Ishikawa (cell line): Measurements from ENCODE around the gene DENR.

Source experiments
- CEBPB ChIP-seq: IDR thresholded peaks from 2 replicates; pipeline ENCODE4 v1.6.1; 2012
- CREB1 ChIP-seq: IDR thresholded peaks from 2 replicates; pipeline ENCODE4 v1.6.1; 2012; ENCODE audit warnings: low read depth
- EGR1 ChIP-seq: IDR thresholded peaks from 2 replicates; pipeline ENCODE4 v1.6.1; 2012
- EP300 ChIP-seq: IDR thresholded peaks from 2 replicates; pipeline ENCODE4 v1.6.1; 2012; ENCODE audit warnings: borderline replicate concordance
- FOXM1 ChIP-seq: IDR thresholded peaks from 2 replicates; pipeline ENCODE4 v1.6.1; 2012; ENCODE audit warnings: low read depth, borderline replicate concordance
- MAX ChIP-seq: IDR thresholded peaks from 2 replicates; pipeline ENCODE4 v1.6.1; 2012
- NFIC ChIP-seq: IDR thresholded peaks from 2 replicates; pipeline ENCODE4 v1.6.1; 2012
- RAD21 ChIP-seq: IDR thresholded peaks from 2 replicates; pipeline ENCODE4 v1.6.1; 2012; ENCODE audit warnings: low read depth
- REST ChIP-seq: IDR thresholded peaks from 2 replicates; pipeline ENCODE4 v1.6.1; 2012; ENCODE audit warnings: low read depth, mild to moderate bottlenecking
- TAF1 ChIP-seq: IDR thresholded peaks from 2 replicates; pipeline ENCODE4 v1.6.1; 2012; ENCODE audit warnings: low read depth, mild to moderate bottlenecking
- TCF12 ChIP-seq: IDR thresholded peaks from 2 replicates; pipeline ENCODE4 v1.6.1; 2012; ENCODE audit warnings: low read depth
- TEAD4 ChIP-seq: IDR thresholded peaks from 2 replicates; pipeline ENCODE4 v1.6.1; 2012
- YY1 ChIP-seq: IDR thresholded peaks from 2 replicates; pipeline ENCODE4 v1.6.1; 2012; ENCODE audit warnings: low read depth
- ZBTB7A ChIP-seq: IDR thresholded peaks from 2 replicates; pipeline ENCODE4 v1.6.1; 2012; ENCODE audit warnings: low read depth
- TF ChIP-seq, protein P1 (sequence below): IDR thresholded peaks from 2 replicates; pipeline ENCODE4 v1.6.1; 2012

DENR gene

DNA sequence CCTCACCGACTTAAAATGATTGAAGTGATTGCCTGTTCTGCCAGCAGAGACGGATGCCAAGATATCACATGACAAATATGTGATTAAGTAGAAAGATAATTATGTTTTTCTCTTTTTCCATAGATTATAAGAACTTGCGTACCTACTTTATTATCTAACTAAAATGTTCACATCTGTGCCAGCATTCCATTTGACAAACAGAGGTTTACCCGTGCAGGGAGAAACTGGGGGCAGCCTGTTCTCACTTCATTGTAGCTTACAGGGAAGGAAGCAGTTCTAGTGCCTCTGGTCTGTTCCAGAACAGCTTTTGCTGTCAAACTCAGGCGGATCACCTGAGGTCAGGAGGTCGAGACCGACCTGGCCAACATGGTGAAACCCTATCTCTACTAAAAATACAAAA, 51.3 kb downstream of the DENR start:
- TF ChIP-seq TCF12 = no peak
- no peak for TF ChIP-seq EP300
- TF ChIP-seq CEBPB = no peak
- no peak for TF ChIP-seq TAF1
- TF ChIP-seq, protein P1, sequence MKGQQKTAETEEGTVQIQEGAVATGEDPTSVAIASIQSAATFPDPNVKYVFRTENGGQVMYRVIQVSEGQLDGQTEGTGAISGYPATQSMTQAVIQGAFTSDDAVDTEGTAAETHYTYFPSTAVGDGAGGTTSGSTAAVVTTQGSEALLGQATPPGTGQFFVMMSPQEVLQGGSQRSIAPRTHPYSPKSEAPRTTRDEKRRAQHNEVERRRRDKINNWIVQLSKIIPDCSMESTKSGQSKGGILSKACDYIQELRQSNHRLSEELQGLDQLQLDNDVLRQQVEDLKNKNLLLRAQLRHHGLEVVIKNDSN = no peak
- TF ChIP-seq YY1 = no peak

DNA sequence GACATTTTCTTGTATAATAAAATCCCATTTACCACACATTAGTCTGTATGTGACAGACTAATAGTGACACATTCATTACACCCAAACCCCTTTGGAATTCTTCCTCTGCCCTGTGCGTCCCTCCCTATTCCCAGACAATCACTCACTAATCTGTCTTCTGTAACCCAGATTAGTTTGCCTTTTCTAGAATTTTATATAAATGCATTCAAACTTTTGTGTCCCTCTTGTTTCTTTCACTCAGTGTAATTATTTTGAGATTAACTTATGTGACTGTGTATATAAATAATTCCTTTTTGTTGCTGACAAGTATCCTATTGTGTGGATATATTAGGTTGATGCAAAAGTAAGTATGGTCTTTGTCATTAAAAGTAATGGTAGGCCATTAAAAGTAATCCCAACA, 55.0 kb downstream of the DENR start:
- TF ChIP-seq CREB1 (no peak), FOXM1 (no peak), EP300 (no peak)

GRCh38 chr12:122811777-122812176, 59.2 kb downstream of the DENR start:
- TF ChIP-seq EP300 = no peak
- TF ChIP-seq NFIC = no peak
- TF ChIP-seq CEBPB = no peak
- TF ChIP-seq CREB1 = no peak
- TF ChIP-seq, protein P1 = no peak
- TF ChIP-seq ZBTB7A = no peak
- TF ChIP-seq EGR1 = no peak
- TF ChIP-seq RAD21 = no peak
- TF ChIP-seq TAF1 = no peak
- TF ChIP-seq YY1 = no peak
- TF ChIP-seq REST = no peak
- no peak for TF ChIP-seq TEAD4
- no peak for TF ChIP-seq MAX
- TF ChIP-seq TCF12 = no peak
- no peak for TF ChIP-seq FOXM1

- TF ChIP-seq MAX (no peak), TEAD4 (no peak), REST (no peak), RAD21 (no peak), YY1 (no peak)
- TF ChIP-seq, protein P1 = no peak
These were observed 60.7 kb downstream of the DENR start for GRCh38 chr12:122813310-122813713.

DNA sequence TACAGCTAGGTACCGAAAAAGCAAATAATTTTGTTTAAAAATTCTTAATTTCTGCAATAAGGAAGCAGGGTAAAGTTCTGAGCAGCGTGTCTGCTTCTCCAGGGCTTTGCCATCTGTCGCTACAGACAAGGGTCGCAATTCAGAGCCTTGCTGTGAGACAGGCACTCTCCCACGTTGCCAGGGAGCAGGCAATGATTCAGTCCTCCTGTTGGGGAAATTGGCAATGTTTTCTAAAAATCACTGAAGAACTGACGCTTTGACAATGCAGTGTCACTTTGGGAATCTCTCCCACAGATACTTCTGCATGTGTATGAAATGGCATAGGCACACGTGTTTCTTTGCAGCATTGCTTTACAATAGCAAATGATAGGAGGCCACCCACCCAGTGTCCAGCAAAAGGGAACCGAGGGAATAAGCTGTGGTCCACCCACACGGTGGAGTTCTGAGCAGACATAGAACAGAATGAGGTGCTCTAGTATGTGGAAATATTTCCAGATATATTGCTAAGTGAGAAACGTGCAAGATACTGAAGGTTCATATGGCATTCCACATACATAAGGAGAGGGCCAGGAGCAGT, 66.7 kb downstream of the DENR start:
- no peak for TF ChIP-seq FOXM1
- TF ChIP-seq REST = no peak
- no peak for TF ChIP-seq EP300
- TF ChIP-seq RAD21 = no peak
- TF ChIP-seq TCF12 = no peak
